ENCODE results near the gene SUV39H1.
"Not testable (repeated sequence)": the region's sequence is repeated elsewhere in the genome, so short reads cannot be mapped to it uniquely, and the experiment has no call there.

The SUV39H1 gene, protein sequence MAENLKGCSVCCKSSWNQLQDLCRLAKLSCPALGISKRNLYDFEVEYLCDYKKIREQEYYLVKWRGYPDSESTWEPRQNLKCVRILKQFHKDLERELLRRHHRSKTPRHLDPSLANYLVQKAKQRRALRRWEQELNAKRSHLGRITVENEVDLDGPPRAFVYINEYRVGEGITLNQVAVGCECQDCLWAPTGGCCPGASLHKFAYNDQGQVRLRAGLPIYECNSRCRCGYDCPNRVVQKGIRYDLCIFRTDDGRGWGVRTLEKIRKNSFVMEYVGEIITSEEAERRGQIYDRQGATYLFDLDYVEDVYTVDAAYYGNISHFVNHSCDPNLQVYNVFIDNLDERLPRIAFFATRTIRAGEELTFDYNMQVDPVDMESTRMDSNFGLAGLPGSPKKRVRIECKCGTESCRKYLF

GRCh38 chrX:48696301-48696908 lies at the start of gene SUV39H1:
SUV39H1 (plus strand) TSS chrX:48696734; CDS start chrX:48696785, 51 bp downstream.
- peak; percentile 44 to 66 for DNase-seq (ENCODE audit: low read depth in 2 of 2)

DNA sequence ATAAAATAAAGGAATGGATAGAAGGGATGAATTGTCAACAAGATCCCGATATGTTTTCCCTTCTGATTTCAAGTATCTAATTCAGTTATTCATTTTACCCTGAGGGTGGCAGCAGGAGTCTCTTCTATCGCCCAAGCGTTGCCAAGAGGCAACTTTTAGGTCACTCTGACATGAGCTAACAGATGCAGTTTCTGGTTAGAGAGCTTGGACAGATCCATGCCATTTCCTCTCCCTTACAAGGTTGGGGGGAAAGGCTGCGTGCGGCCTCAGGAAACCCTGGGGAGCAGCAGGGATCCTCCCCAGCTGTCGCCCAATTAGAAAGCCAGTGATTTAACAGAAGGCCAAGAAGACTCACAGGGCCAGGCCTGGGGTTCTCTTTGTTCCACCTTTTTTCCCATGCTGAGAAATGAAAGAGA lies 48.2 kb upstream of the SUV39H1 start:
- DNase-seq (ENCODE audit: low read depth in 2 of 2) = no peak

DNA sequence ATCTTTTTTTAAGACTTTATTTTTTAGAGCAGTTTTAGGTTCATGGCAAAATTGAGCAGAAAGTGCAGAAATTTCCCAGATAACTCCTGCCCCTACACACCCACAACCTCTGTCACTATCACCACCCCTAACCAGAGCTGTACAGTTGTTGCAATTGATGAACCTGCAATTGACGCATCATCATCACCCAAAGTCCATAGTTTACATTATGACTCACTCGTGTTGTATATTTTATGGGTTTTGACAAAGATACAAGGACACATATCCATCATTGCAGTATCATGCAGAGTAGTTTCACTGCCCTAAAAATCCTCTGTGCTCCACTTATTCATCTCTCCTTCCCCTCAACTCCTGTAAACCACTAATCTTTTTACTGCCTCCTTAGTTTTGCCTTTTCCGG lies 47.4 kb upstream of the SUV39H1 start:
- DNase-seq (ENCODE audit: low read depth in 2 of 2) = no peak

DNA sequence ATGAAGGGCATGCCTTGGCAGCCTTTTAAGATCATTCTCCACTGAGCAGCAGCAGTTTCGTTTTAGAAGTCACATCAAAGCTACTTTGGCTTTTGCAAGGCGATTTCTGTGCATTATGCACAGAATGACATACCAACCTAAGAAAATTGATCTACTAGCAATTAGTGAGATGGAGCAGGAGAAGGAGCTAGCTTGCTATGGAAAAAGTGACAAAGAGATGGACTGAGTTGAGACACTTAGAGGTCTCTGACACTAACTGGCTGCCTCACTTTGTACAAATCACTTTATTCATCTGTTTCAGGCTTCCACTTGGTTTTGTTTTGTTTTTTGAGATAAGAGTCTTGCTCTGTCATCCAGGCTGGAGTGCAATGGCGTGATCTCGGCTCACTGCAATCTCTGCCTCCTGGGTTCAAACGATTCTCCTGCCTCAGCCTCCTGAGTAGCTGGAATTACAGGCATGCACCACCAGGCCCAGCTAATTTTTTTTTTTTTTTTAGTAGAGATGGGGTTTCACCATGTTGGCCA lies 44.4 kb upstream of the SUV39H1 start:
- not testable (repeated sequence) for DNase-seq (ENCODE audit: low read depth in 2 of 2)

DNA sequence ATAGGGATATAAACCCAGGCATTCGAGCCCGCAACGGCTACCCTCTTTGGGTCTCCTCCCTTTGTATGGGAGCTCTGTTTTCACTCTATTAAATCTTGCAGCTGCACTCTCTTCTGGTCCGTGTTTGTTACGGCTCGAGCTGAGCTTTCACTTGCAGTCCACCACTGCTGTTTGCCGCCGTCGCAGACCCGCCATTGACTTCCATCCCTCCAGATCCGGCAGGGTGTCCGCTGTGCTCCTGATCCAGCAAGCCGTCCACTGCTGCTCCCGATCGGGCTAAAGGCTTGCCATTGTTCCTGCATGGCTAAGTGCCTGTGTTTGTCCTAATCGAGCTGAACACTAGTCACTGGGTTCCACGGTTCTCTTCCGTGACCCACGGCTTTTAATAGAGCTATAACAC lies 41.8 kb upstream of the SUV39H1 start:
- not testable (repeated sequence) for DNase-seq (ENCODE audit: low read depth in 2 of 2)

GRCh38 chrX:48659686-48660085 lies 36.8 kb upstream of the SUV39H1 start:
- not testable (repeated sequence) for DNase-seq (ENCODE audit: low read depth in 2 of 2)

GRCh38 chrX:48663241-48663640 lies 33.3 kb upstream of the SUV39H1 start:
- DNase-seq (ENCODE audit: low read depth in 2 of 2) = no peak

DNA sequence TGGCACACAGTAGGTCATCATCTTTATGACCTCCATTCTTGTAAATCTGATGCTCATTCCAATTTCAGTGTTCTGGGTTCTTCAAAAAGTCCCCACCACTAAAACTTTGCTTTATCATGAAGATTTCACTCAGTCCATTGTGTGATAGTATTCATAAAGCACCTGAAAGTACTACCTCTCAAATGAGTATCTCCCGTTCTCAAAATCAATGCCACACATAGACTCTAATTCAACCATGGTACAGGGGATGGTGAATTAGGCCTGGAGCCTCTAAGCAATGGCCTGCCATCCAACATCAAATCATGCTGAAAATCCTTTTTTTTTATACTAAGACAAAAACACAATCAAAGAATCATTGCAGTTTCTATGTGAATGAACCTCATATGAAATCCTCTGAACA lies 32.4 kb upstream of the SUV39H1 start:
- DNase-seq (ENCODE audit: low read depth in 2 of 2) = no peak

DNA sequence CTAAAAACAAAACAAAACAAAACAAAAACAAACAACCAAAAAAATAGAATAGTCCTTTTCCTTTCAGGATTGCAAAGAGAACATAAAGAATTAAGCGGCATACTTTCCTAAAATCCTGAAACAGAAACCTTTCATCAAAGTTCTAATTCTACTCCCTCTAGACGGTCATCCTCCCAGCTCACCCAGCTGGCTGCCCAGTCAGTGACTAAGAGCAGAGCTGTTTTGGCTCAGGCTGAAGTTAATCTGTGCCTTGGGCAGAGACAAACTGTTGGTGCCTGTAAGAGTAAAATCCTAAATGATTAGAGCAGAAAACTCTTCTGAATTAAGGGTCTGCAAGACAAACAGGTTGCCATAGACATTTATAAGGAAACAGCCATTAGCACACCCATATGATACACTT lies 30.5 kb upstream of the SUV39H1 start:
- no peak for DNase-seq (ENCODE audit: low read depth in 2 of 2)

GRCh38 chrX:48666649-48667048 lies 29.9 kb upstream of the SUV39H1 start:
- DNase-seq (ENCODE audit: low read depth in 2 of 2) = no peak

GRCh38 chrX:48667509-48667908 lies 29.0 kb upstream of the SUV39H1 start:
- no peak for DNase-seq (ENCODE audit: low read depth in 2 of 2)

- DNase-seq (ENCODE audit: low read depth in 2 of 2) = not testable (repeated sequence)
Observed at GRCh38 chrX:48668187-48668586, 28.3 kb upstream of the SUV39H1 start.

GRCh38 chrX:48676106-48676892 lies 20.2 kb upstream of the SUV39H1 start:
- DNase-seq (ENCODE audit: low read depth in 2 of 2) = peak; percentile 67 to 77

- no peak for DNase-seq (ENCODE audit: low read depth in 2 of 2)
Observed at GRCh38 chrX:48676893-48677270, 19.7 kb upstream of the SUV39H1 start.

DNA sequence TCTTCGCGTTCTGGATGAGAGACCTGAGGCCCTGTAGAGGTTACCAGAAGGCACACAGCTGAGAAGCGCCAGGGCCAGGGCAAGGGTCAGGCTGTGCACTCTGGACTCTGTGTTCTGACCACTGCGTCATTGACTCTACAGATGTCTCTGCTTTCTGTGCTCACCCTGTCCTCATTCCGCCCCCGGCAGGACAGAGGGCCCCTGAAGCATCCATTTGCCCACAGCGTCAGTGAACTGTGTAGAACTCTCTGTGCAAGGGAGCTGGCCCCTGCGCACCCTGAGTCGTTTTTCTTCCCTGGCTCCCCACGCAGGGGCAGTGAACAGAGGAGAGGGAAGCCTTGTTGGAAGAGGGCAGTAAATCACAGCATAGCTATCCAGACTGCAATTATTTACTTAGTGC lies 19.0 kb upstream of the SUV39H1 start:
- DNase-seq (ENCODE audit: low read depth in 2 of 2) = no peak

DNA sequence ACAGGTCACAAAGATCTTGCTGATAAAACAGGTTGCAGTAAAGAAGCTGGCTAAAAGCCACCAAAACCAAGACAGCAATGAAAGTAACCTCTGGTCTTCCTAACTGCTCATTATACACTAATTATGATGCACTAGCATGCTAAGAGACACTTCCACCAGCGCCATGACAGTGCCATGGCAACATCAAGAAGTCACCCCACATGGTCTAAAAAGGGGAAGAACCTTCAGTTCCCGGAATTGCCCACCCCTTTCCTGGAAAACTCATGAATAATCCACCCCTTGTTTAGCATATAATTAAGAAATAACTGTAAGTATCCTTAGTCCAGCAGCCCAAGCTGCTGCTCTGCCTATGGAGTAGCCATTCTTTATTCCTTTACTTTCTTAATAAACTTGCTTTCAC lies 16.1 kb upstream of the SUV39H1 start:
- DNase-seq (ENCODE audit: low read depth in 2 of 2) = not testable (repeated sequence)

GRCh38 chrX:48680925-48681324 lies 15.6 kb upstream of the SUV39H1 start:
- not testable (repeated sequence) for DNase-seq (ENCODE audit: low read depth in 2 of 2)

DNA sequence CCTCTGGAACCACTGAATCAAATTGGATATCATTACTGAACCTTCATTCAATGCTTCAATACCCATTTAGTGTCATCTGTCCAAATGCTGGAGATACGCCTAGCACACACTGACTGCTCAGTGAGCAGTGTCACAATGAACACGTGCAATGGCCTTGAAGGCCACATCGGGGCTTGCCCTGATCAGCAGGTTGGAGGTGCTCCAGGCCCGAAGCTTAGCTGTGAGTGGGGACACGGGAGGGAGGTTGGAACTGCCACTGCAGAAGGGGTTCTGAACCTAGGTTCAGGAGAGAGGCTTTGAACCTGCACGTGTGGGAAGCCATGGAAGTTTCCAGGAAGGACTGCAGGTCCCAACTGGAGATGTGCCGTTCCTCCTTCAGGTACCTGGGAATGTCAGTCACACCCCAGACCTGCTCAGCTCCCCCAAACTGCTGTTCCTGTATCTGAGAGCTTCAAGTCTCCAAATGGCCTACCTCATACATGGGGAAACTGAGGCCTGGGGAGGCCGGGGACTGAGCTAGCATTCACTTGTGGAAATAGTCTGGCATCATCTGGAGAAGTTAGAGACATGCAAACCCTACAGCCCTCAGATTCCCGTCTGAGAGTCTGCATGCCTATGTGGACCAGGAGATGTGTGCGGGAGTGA lies 14.9 kb upstream of the SUV39H1 start:
- DNase-seq (ENCODE audit: low read depth in 2 of 2) = no peak

DNA sequence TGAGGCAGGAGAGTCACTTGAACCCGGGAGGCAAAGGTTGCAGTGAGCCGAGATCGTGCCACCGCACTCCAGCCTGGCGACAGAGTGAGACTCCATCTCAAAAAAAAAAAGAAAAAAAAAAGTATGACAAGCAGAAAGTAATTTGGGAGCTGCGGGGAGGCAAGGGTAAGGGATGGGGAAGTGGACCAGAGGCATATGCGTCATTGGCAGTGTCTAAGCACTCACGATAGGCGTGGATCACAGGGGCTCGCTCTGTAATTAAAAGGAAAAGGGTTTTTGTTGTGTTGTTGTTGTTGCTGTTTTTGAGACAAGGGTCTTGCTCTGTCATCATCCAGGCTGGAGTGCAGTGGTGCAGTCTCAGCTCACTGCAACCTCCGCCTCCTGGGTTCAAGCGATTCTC lies 13.7 kb upstream of the SUV39H1 start:
- DNase-seq (ENCODE audit: low read depth in 2 of 2) = not testable (repeated sequence)

DNA sequence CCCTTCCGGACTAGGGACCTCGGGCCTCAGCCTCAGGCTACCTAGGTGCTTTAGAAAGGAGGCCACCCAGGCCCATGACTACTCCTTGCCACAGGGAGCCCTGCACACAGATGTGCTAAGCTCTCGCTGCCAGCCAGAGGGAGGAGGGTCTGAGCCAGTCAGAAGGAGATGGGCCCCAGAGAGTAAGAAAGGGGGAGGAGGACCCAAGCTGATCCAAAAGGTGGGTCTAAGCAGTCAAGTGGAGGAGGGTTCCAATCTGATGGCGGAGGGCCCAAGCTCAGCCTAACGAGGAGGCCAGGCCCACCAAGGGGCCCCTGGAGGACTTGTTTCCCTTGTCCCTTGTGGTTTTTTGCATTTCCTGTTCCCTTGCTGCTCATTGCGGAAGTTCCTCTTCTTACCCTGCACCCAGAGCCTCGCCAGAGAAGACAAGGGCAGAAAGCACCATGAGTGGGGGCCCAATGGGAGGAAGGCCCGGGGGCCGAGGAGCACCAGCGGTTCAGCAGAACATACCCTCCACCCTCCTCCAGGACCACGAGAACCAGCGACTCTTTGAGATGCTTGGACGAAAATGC lies 13.0 kb upstream of the SUV39H1 start, which contains the start of gene WAS:
WAS (plus strand) TSS at position 389 of the 572 bp plus-strand sequence; CDS start at position 444, 55 bp downstream.
- DNase-seq (ENCODE audit: low read depth in 2 of 2) = no peak

- DNase-seq (ENCODE audit: low read depth in 2 of 2) = no peak
Observed at GRCh38 chrX:48684134-48684533, 12.4 kb upstream of the SUV39H1 start.

All from stimulated activated CD4-positive, alpha-beta T cell treated with anti-CD3 and anti-CD28 coated beads, Interleukin-1b, Interleukin-23, amount 100 ng/mL, for 1 hour (primary cell).